ENCODE data around the gene RPS27L.

DNA sequence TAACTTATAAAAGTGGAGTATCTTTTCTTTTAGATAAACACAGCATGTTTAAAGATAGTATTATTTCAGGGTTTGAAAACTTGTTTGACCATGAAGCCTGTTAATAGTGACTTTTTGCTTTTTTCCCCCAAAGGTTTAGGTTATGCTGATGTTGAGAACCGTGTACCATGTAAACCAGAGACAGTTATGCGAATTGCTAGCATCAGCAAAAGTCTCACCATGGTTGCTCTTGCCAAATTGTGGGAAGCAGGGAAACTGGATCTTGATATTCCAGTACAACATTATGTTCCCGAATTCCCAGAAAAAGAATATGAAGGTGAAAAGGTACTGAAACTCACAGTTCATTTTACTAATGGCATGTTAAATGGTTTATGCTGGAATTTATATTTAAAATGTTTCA lies 30.6 kb downstream of the RPS27L start:
- TF ChIP-seq, protein P1, sequence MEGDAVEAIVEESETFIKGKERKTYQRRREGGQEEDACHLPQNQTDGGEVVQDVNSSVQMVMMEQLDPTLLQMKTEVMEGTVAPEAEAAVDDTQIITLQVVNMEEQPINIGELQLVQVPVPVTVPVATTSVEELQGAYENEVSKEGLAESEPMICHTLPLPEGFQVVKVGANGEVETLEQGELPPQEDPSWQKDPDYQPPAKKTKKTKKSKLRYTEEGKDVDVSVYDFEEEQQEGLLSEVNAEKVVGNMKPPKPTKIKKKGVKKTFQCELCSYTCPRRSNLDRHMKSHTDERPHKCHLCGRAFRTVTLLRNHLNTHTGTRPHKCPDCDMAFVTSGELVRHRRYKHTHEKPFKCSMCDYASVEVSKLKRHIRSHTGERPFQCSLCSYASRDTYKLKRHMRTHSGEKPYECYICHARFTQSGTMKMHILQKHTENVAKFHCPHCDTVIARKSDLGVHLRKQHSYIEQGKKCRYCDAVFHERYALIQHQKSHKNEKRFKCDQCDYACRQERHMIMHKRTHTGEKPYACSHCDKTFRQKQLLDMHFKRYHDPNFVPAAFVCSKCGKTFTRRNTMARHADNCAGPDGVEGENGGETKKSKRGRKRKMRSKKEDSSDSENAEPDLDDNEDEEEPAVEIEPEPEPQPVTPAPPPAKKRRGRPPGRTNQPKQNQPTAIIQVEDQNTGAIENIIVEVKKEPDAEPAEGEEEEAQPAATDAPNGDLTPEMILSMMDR (IDR thresholded peaks at IDR 0.05), result no peak
- no peak for TF ChIP-seq POLR2A (IDR thresholded peaks at IDR 0.05)
- TF ChIP-seq EP300 (IDR thresholded peaks at IDR 0.05), result no peak
